ENCODE data around the gene ZFYVE28.

DNA sequence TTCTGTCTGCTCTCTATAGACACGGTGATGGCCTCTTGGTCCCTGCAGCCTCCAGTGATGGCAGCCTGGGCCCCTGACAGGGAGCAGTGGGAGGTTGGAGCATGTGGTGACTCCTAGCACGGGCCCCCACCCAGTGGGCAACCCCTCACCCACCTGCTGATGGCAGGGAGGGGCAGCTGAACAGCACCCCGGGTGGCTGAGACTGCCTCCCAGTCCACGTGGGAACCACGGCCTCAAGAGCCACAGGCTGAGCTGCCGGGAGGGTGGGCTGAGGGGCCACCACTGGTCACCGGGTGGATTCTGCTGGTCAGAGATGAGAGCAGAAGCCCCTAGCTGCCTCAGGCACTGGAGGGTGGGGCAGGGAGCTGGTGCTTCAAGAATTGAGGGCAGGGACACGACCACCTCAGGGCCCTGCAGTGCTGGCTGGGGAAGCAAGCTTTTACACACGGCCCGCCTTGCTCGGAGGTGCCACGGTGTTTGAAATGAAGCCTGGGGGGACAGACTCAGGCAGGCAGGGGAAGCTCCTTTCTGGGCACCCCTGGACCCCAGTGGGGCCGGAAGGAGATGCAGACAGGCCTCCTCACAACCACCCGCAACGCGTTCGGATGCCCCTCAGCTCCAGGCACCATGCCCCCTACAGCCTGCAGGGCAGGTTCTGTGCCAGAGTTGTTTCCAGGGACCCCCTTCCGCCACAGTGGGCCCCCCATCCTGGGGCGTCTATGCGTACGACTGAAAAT is 170.2 kb downstream of the ZFYVE28 start:
- TF ChIP-seq, protein P1, sequence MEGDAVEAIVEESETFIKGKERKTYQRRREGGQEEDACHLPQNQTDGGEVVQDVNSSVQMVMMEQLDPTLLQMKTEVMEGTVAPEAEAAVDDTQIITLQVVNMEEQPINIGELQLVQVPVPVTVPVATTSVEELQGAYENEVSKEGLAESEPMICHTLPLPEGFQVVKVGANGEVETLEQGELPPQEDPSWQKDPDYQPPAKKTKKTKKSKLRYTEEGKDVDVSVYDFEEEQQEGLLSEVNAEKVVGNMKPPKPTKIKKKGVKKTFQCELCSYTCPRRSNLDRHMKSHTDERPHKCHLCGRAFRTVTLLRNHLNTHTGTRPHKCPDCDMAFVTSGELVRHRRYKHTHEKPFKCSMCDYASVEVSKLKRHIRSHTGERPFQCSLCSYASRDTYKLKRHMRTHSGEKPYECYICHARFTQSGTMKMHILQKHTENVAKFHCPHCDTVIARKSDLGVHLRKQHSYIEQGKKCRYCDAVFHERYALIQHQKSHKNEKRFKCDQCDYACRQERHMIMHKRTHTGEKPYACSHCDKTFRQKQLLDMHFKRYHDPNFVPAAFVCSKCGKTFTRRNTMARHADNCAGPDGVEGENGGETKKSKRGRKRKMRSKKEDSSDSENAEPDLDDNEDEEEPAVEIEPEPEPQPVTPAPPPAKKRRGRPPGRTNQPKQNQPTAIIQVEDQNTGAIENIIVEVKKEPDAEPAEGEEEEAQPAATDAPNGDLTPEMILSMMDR (IDR thresholded peaks at IDR 0.05): no peak
- TF ChIP-seq POLR2A (IDR thresholded peaks at IDR 0.05): no peak
